PC-3 (cell line): ENCODE results near the gene ZNF30.

Experiments used
- CTCF ChIP-seq: fragments of 300-600 bp; sonication (generic); conservative IDR thresholded peaks from 2 replicates; pipeline ENCODE4 v1.5.1; 2017; ENCODE audit warnings: antibody characterized with exemption, low read depth, mild to moderate bottlenecking, low read length
- EZH2 ChIP-seq: fragments of 300-600 bp; sonication (generic); IDR thresholded peaks from one replicate; pipeline ENCODE4 v1.6.1; 2017; ENCODE audit warnings: antibody characterized with exemption, mild to moderate bottlenecking, low read length; ENCODE audit not compliant: unreplicated experiment

- TF ChIP-seq CTCF (no peak), EZH2 (no peak)
Measured at GRCh38 chr19:34960103-34960805, 33.6 kb downstream of the ZNF30 start.
